Endothelial cell of umbilical vein (primary cell): ENCODE results near the gene SCP2. TPM values are rescaled to one million over a fixed set of nuclear protein-coding genes. Genes with fewer than 3 reads are reported as not detected.

Experiments
- BruUV-seq: library from RNA; stranded (reverse); fragments of 400-500 nt; replicated peaks from 2 replicates; lab custom pipeline; 2021; lab: Mats Ljungman, UMichigan
- CTCF ChIA-PET: fragments of 300-600, 350-600 bp; sonication (Branson Sonifier 250); formaldehyde crosslinking; loops from one replicate; lab custom pipeline; 2021; ENCODE audit warnings: antibody characterized with exemption, inconsistent platforms; lab: Charles Lee
- POLR2A ChIA-PET: fragments of 300-600, 350-600 bp; sonication (Branson Sonifier 250); formaldehyde crosslinking; loops from one replicate; lab custom pipeline; 2021; ENCODE audit warnings: antibody characterized with exemption, inconsistent platforms; lab: Charles Lee
- DNase-seq: peaks from one replicate; pipeline ENCODE4 v3.0.0-alpha.2; 2011; ENCODE audit warnings: low read depth, low spot score
- FAIRE-seq: peaks from 2 replicates; lab custom pipeline; 2011; peaks lifted over from hg19 to GRCh38; lab: Jason Lieb, UNC
- H2AFZ ChIP-seq: 2 replicates; pipeline ENCODE4 v1.6.0; 2012; ENCODE audit warnings: low read depth, low read length, control low read depth, inconsistent platforms
- H3K27ac ChIP-seq: 2 replicates; pipeline ENCODE4 v1.5.1; 2011; ENCODE audit warnings: low read depth, mild to moderate bottlenecking, control low read depth, low read length, moderate library complexity; ENCODE audit not compliant: insufficient read depth
- H3K27me3 ChIP-seq, 2 experiments: 2 replicates each; pipeline versions ENCODE4 v1.6.0 to v1.6.1; 2011; ENCODE audit warnings: low read length in 2 of 2, mixed read lengths in 1 of 2; ENCODE audit not compliant: control insufficient read depth in 2 of 2, insufficient read depth in 2 of 2
- H3K36me3 ChIP-seq, 2 experiments: 2 replicates in 1 of 2; 3 replicates in 1 of 2; pipeline ENCODE4 v1.5.1; 2011; ENCODE audit warnings: low read length in 2 of 2, mild to moderate bottlenecking in 1 of 2, moderate library complexity in 1 of 2; ENCODE audit not compliant: control insufficient read depth in 2 of 2, insufficient read depth in 2 of 2; ENCODE audit errors: extremely low read depth in 1 of 2
- H3K4me1 ChIP-seq: 3 replicates; pipeline ENCODE4 v1.5.1; 2011; ENCODE audit warnings: mild to moderate bottlenecking, low read length; ENCODE audit not compliant: control insufficient read depth, insufficient read depth; ENCODE audit errors: extremely low read depth
- H3K4me2 ChIP-seq: 2 replicates; pipeline ENCODE4 v1.6.1; 2011; ENCODE audit warnings: low read length, control low read depth, mixed read lengths; ENCODE audit not compliant: insufficient read depth
- H3K4me3 ChIP-seq, 3 experiments: fragments of 200-600 bp in 1 of 3; sonication (generic), shearing (Covaris generic) in 1 of 3; replicated peaks in 1 of 3; 2 replicates each; pipeline ENCODE4 v1.5.1; 2011 to 2016; ENCODE audit warnings: control low read depth in 3 of 3, low read length in 3 of 3, mild to moderate bottlenecking in 2 of 3, inconsistent platforms in 1 of 3, low read depth in 1 of 3, moderate library complexity in 1 of 3; ENCODE audit not compliant: insufficient read depth in 1 of 3
- H3K79me2 ChIP-seq: 2 replicates; pipeline ENCODE4 v1.6.0; 2012; ENCODE audit warnings: low read length, inconsistent platforms; ENCODE audit not compliant: control insufficient read depth, insufficient read depth
- H3K9ac ChIP-seq: replicated peaks from 2 replicates; pipeline ENCODE3; 2011; ENCODE audit warnings: low read length, control low read depth; ENCODE audit not compliant: insufficient read depth; ENCODE audit errors: extremely low read depth
- H3K9me1 ChIP-seq: replicated peaks from 3 replicates; pipeline ENCODE4 v1.6.0; 2011; ENCODE audit warnings: mild to moderate bottlenecking, low read length; ENCODE audit not compliant: control insufficient read depth, insufficient read depth; ENCODE audit errors: extremely low read depth
- H3K9me3 ChIP-seq: replicated peaks from 2 replicates; pipeline ENCODE4 v1.5.1; 2012; ENCODE audit warnings: low read length, inconsistent platforms; ENCODE audit not compliant: control insufficient read depth, insufficient read depth
- H4K20me1 ChIP-seq: replicated peaks from 2 replicates; pipeline ENCODE3; 2011; ENCODE audit warnings: mild to moderate bottlenecking, low read length; ENCODE audit not compliant: control insufficient read depth, insufficient read depth; ENCODE audit errors: extremely low read depth
- FOS ChIP-seq: IDR thresholded peaks from 2 replicates; pipeline ENCODE4 v1.6.1; 2011; ENCODE audit warnings: mild to moderate bottlenecking, low read length, moderate library complexity, borderline replicate concordance; ENCODE audit not compliant: insufficient read depth
- GATA2 ChIP-seq: IDR thresholded peaks from 2 replicates; pipeline ENCODE4 v1.7.0; 2011; ENCODE audit warnings: low read depth, mild to moderate bottlenecking, moderate library complexity, mixed read lengths, low read length; ENCODE audit not compliant: insufficient read length, insufficient read depth
- POLR2A ChIP-seq: IDR thresholded peaks from 2 replicates; pipeline ENCODE4 v1.6.1; 2012; ENCODE audit warnings: low read depth, mild to moderate bottlenecking, control low read depth, low read length
- POLR2AphosphoS5 ChIP-seq: IDR thresholded peaks from 2 replicates; pipeline ENCODE4 v1.6.1; 2012; ENCODE audit warnings: low read depth, mild to moderate bottlenecking, control low read depth, low read length, moderate library complexity; ENCODE audit not compliant: insufficient read depth
- dilution Hi-C: fragments of 300-500 bp; cut with MboI; formaldehyde crosslinking; loops from one replicate; pipeline ENCODE4 v1.15.0; 2019; ENCODE audit warnings: low sequenced_read_pairs; ENCODE audit not compliant: extremely low pct_ligation_motif_present
- intact Hi-C: fragments of 100-400 bp; cut with micrococcal nuclease; formaldehyde crosslinking; loops from one replicate; pipeline ENCODE4 v1.10.0; 2022
- polyA plus RNA-seq, 4 experiments: library from polyadenylated mRNA; depleted of rRNA in 3 of 4; stranded (reverse) in 3 of 4; unstranded in 1 of 4; fragments of >200 nt; gene quantifications; 2 replicates each; pipeline versions ENCODE4 v1.2.1 to v1.2.3, GENCODE V29; 2011 to 2012; ENCODE audit warnings: missing spikeins in 1 of 4
- total RNA-seq: library from RNA; stranded (reverse); gene quantifications from 2 replicates; pipeline ENCODE4 v1.2.3, GENCODE V29; 2021
- TF ChIP-seq, protein P1 (sequence below), 2 donors: IDR thresholded peaks; 1 replicate in 1 of 2; 2 replicates in 1 of 2; pipeline ENCODE4 v1.5.1; 2011; ENCODE audit warnings: low read length in 2 of 2, mild to moderate bottlenecking in 2 of 2, moderate library complexity in 2 of 2, control low read depth in 1 of 2, inconsistent platforms in 1 of 2, low read depth in 1 of 2; ENCODE audit not compliant: insufficient read depth in 1 of 2; ENCODE audit errors: extremely low read depth in 1 of 2
- TF ChIP-seq, protein P2 (sequence below): IDR thresholded peaks from 2 replicates; pipeline ENCODE4 v1.6.1; 2011; ENCODE audit not compliant: insufficient read depth, insufficient read length

The SCP2 gene
- total and polyA plus RNA-seq, 2 donors (not counting 3 experiments of a cell fraction or from before 2014, with no cell fraction given) = 42.4 to 92.7 TPM

DNA sequence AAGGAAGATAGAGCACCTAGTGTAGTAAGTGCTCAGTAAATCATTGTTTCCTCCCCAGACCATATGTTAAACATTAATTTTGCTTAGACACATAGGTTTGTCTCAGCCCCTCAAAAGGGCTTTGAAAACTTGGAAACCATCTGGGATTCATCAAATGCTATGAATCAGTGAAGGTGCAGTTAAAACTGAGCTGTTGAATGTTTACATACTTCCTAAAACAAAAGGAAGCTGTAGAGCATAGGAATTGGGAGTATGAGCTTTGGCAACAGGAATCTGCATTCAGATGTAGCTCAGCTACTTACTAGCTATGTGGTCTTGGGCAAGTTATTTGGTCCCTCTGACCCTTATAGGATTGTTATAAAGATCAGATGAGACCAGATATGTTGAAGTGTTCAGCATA is 116.2 kb downstream of the SCP2 start:
- FAIRE-seq (no peak), DNase-seq (no peak)
- ChIA-PET POLR2A (no interaction called here), CTCF (interaction anchor here (1.2 to 2.8 kb wide), 3 partner anchors 8 to 89 kb away, joined by 3 to 10 read pairs (median 4); no protein-coding TSS in a partner anchor)
- Histone ChIP-seq H3K4me2 (no peak overlapping the region), H3K9me3 (no peaks in the 10 kb centered on the region), H3K27me3 (no peaks in the 10 kb centered on the region), H3K4me3 (no peak overlapping the region), H3K79me2 (no peaks in the 10 kb centered on the region), H3K4me1 (peaks cover 22% of the 10 kb centered on the region), H3K9ac (no peak overlapping the region), H3K27ac (no peak overlapping the region), H2AFZ (no peak overlapping the region), H3K36me3 (peaks cover 5 to 11% of the 10 kb centered on the region in 2 experiments), H4K20me1 (no peaks in the 10 kb centered on the region), H3K9me1 (no peaks in the 10 kb centered on the region)
- BruUV-seq = no TSS peak
- dilution Hi-C loops (no loop called here), intact Hi-C loops (no loop called here)
- TF ChIP-seq, protein P1, sequence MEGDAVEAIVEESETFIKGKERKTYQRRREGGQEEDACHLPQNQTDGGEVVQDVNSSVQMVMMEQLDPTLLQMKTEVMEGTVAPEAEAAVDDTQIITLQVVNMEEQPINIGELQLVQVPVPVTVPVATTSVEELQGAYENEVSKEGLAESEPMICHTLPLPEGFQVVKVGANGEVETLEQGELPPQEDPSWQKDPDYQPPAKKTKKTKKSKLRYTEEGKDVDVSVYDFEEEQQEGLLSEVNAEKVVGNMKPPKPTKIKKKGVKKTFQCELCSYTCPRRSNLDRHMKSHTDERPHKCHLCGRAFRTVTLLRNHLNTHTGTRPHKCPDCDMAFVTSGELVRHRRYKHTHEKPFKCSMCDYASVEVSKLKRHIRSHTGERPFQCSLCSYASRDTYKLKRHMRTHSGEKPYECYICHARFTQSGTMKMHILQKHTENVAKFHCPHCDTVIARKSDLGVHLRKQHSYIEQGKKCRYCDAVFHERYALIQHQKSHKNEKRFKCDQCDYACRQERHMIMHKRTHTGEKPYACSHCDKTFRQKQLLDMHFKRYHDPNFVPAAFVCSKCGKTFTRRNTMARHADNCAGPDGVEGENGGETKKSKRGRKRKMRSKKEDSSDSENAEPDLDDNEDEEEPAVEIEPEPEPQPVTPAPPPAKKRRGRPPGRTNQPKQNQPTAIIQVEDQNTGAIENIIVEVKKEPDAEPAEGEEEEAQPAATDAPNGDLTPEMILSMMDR (IDR thresholded peaks at IDR 0.05; ENCODE audit: extremely low read depth in 1 of 2, insufficient read depth in 1 of 2, low read depth in 1 of 2, low read length in 2 of 2) = no peak
- TF ChIP-seq GATA2 (no peak), FOS (no peak), POLR2A (no peak), POLR2AphosphoS5 (no peak)
- TF ChIP-seq, protein P2, sequence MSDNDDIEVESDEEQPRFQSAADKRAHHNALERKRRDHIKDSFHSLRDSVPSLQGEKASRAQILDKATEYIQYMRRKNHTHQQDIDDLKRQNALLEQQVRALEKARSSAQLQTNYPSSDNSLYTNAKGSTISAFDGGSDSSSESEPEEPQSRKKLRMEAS = no peak
